WERI-Rb-1 (cell line): ENCODE results near the gene RERE.

Experiments
- DNase-seq: peaks from one replicate; pipeline ENCODE4 v3.0.0-alpha.2; 2020
- H3K27ac ChIP-seq: fragments of 250-450 bp; sonication (Bioruptor Pico); 2 replicates; pipeline ENCODE4 v1.5.1; 2020; ENCODE audit warnings: mild to moderate bottlenecking, moderate library complexity
- H3K27me3 ChIP-seq: fragments of 250-450 bp; sonication (Bioruptor Pico); 2 replicates; pipeline ENCODE4 v1.5.1; 2021; ENCODE audit warnings: mild to moderate bottlenecking, low read depth, moderate library complexity; ENCODE audit not compliant: insufficient read depth, severe bottlenecking
- H3K36me3 ChIP-seq: fragments of 250-450 bp; sonication (Bioruptor Pico); 2 replicates; pipeline ENCODE4 v1.5.1; 2020; ENCODE audit warnings: mild to moderate bottlenecking, moderate library complexity
- H3K4me3 ChIP-seq: 2 replicates; pipeline ENCODE4 v1.5.1; 2011; ENCODE audit warnings: low read depth, mild to moderate bottlenecking, control low read depth, low read length
- H3K9me3 ChIP-seq: fragments of 250-450 bp; sonication (Bioruptor Pico); 2 replicates; pipeline ENCODE4 v1.5.1; 2021; ENCODE audit warnings: mild to moderate bottlenecking, moderate library complexity; ENCODE audit not compliant: severe bottlenecking
- CTCF ChIP-seq: IDR thresholded peaks from 2 replicates; pipeline ENCODE4 v1.5.1; 2011; ENCODE audit warnings: low read depth, mild to moderate bottlenecking, control low read depth, inconsistent platforms, low read length

Gene RERE

GRCh38 chr1:8427493-8427892, 389.9 kb downstream of the RERE start:
- Histone ChIP-seq H3K36me3 (peaks cover 19% of the 10 kb centered on the region), H3K9me3 (no peaks in the 10 kb centered on the region), H3K4me3 (no peak overlapping the region), H3K27me3 (no peaks in the 10 kb centered on the region), H3K27ac (no peak overlapping the region)
- no peak for DNase-seq
- no peak for TF ChIP-seq CTCF

- no peak for TF ChIP-seq CTCF
- Histone ChIP-seq H3K9me3 (no peaks in the 10 kb centered on the region), H3K27me3 (no peaks in the 10 kb centered on the region), H3K27ac (no peak overlapping the region), H3K36me3 (peaks cover 24% of the 10 kb centered on the region), H3K4me3 (no peak overlapping the region)
- DNase-seq: no peak
Measured at GRCh38 chr1:8426996-8427395, 390.4 kb downstream of the RERE start.

- no peak overlapping the region; the same call in 1 of the 2 replicates for H3K27ac ChIP-seq
- DNase-seq: no peak
- H3K9me3 ChIP-seq: no peaks in the 10 kb centered on the region
- H3K27me3 ChIP-seq: no peaks in the 10 kb centered on the region
- peaks cover 29% of the 10 kb centered on the region for H3K36me3 ChIP-seq
- TF ChIP-seq CTCF: no peak
- H3K4me3 ChIP-seq: no peak overlapping the region
Measured at GRCh38 chr1:8425781-8426161, 391.7 kb downstream of the RERE start.

- H3K27me3 ChIP-seq: no peaks in the 10 kb centered on the region
- no peaks in the 10 kb centered on the region for H3K9me3 ChIP-seq
- H3K27ac ChIP-seq: peak overlapping the region; percentile 91
- no peak for TF ChIP-seq CTCF
- H3K4me3 ChIP-seq: no peak overlapping the region
- no peak for DNase-seq
- peaks cover 30% of the 10 kb centered on the region for H3K36me3 ChIP-seq
Measured at GRCh38 chr1:8425150-8425780, 392.2 kb downstream of the RERE start.

- peak overlapping the region; percentile 57 for H3K4me3 ChIP-seq
- DNase-seq: peak; percentile 21
- H3K27ac ChIP-seq: peak overlapping the region; percentile 91
Measured at GRCh38 chr1:8424539-8425116, 392.8 kb downstream of the RERE start.

More at GRCh38 chr1:8424539-8425116, 392.8 kb downstream of the RERE start:
- TF ChIP-seq CTCF: no peak
- no peaks in the 10 kb centered on the region for H3K9me3 ChIP-seq
- no peaks in the 10 kb centered on the region for H3K27me3 ChIP-seq
- peaks cover 36% of the 10 kb centered on the region for H3K36me3 ChIP-seq
